DMS 273 treated with DMSO at 0.1 percent for 48 hours (cell line): ENCODE results near the gene SLC6A15.

ENCODE experiments used
- DNase-seq: peaks from one replicate; lab custom pipeline; 2025; lab: John Stamatoyannopoulos, UW

SLC6A15 gene

GRCh38 chr12:84874825-84875139 is 37.8 kb downstream of the SLC6A15 start:
- DNase-seq = no peak

GRCh38 chr12:84874125-84874824 is 38.3 kb downstream of the SLC6A15 start:
- DNase-seq = peak; percentile 19

GRCh38 chr12:84862186-84862585 is 50.4 kb downstream of the SLC6A15 start:
- DNase-seq = no peak

GRCh38 chr12:84860718-84861117 is 51.9 kb downstream of the SLC6A15 start:
- DNase-seq = no peak

- DNase-seq = no peak
These were observed 53.8 kb downstream of the SLC6A15 start for GRCh38 chr12:84858796-84859195.

- no peak for DNase-seq
These were observed 54.9 kb downstream of the SLC6A15 start for GRCh38 chr12:84857525-84858208.

GRCh38 chr12:84856156-84856900 is 56.3 kb downstream of the SLC6A15 start:
- DNase-seq = no peak

GRCh38 chr12:84843593-84844144 is 68.9 kb downstream of the SLC6A15 start:
- no peak for DNase-seq

GRCh38 chr12:84842406-84843013 is 70.1 kb downstream of the SLC6A15 start:
- DNase-seq = peak; percentile 3

GRCh38 chr12:84841591-84841990 is 71.0 kb downstream of the SLC6A15 start:
- DNase-seq = no peak

- no peak for DNase-seq
These were observed 72.2 kb downstream of the SLC6A15 start for GRCh38 chr12:84840356-84840755.

GRCh38 chr12:84826925-84827324 is 85.7 kb downstream of the SLC6A15 start:
- no peak for DNase-seq

GRCh38 chr12:84825149-84825548 is 87.5 kb downstream of the SLC6A15 start:
- no peak for DNase-seq

- no peak for DNase-seq
These were observed 90.1 kb downstream of the SLC6A15 start for GRCh38 chr12:84822525-84822924.

GRCh38 chr12:84816916-84817695 is 95.5 kb downstream of the SLC6A15 start:
- DNase-seq = no peak

GRCh38 chr12:84814664-84815245 is 97.8 kb downstream of the SLC6A15 start:
- no peak for DNase-seq

- DNase-seq = no peak
These were observed 98.6 kb downstream of the SLC6A15 start for GRCh38 chr12:84813780-84814663.

GRCh38 chr12:84811291-84811690 is 101.3 kb downstream of the SLC6A15 start:
- no peak for DNase-seq

- no peak for DNase-seq
These were observed 102.0 kb downstream of the SLC6A15 start for GRCh38 chr12:84810611-84811010.
